MCF 10A (cell line): ENCODE results near the gene ACSL6. TPM values are rescaled to one million over a fixed set of nuclear protein-coding genes. Genes with fewer than 3 reads are reported as not detected.

Source experiments
- BruUV-seq: library from RNA; stranded (reverse); fragments of 400-500 nt; replicated peaks from 2 replicates; lab custom pipeline; 2021; lab: Mats Ljungman, UMichigan
- CTCF ChIA-PET: fragments of 300-600 bp; sonication (Branson Sonifier 250); formaldehyde crosslinking; extraction: SDS; loops from one replicate; lab custom pipeline; 2021; ENCODE audit warnings: antibody characterized with exemption, inconsistent platforms; lab: Yijun Ruan, JAX
- POLR2A ChIA-PET: fragments of 300-600, 350-650 bp; sonication (Branson Sonifier 250); formaldehyde crosslinking; extraction: SDS; loops from one replicate; lab custom pipeline; 2020; ENCODE audit warnings: antibody characterized with exemption, inconsistent platforms; lab: Yijun Ruan, JAX
- DNase-seq: peaks from one replicate; pipeline ENCODE4 v3.0.0-alpha.2; 2018; ENCODE audit not compliant: unreplicated experiment
- H3K27ac Mint-ChIP-seq: one replicate; pipeline ENCODE4 v1.8.0; 2022; ENCODE audit warnings: mild to moderate bottlenecking, low read depth, mixed read lengths; ENCODE audit not compliant: unreplicated experiment
- H3K27me3 Mint-ChIP-seq: one replicate; pipeline ENCODE4 v1.8.0; 2022; ENCODE audit warnings: mixed read lengths; ENCODE audit not compliant: insufficient read depth, unreplicated experiment
- H3K36me3 Mint-ChIP-seq: one replicate; pipeline ENCODE4 v1.8.0; 2022; ENCODE audit warnings: mild to moderate bottlenecking, moderate library complexity, mixed read lengths; ENCODE audit not compliant: insufficient read depth, unreplicated experiment
- H3K4me1 Mint-ChIP-seq: one replicate; pipeline ENCODE4 v1.8.0; 2022; ENCODE audit warnings: mixed read lengths; ENCODE audit not compliant: insufficient read depth, unreplicated experiment
- H3K4me3 Mint-ChIP-seq: one replicate; pipeline ENCODE4 v1.8.0; 2022; ENCODE audit warnings: mild to moderate bottlenecking, moderate library complexity, mixed read lengths; ENCODE audit not compliant: unreplicated experiment
- H3K9me3 Mint-ChIP-seq: one replicate; pipeline ENCODE4 v1.8.0; 2022; ENCODE audit warnings: mixed read lengths; ENCODE audit not compliant: unreplicated experiment
- intact Hi-C: fragments of 100-400 bp; cut with micrococcal nuclease; formaldehyde crosslinking; loops from 2 replicates; pipeline ENCODE4 v1.14.1; 2022
- total RNA-seq: library from RNA; stranded (reverse); gene quantifications from 2 replicates; pipeline ENCODE4 v1.2.3, GENCODE V29; 2022
- TF ChIP-seq, protein P1 (sequence below): fragments of 200-600 bp; IDR thresholded peaks from one replicate; pipeline ENCODE4 v1.8.0; 2022; ENCODE audit warnings: antibody characterized with exemption, mild to moderate bottlenecking; ENCODE audit not compliant: unreplicated experiment

ACSL6 gene
- total RNA-seq, 1 experiment from 2014 or later = not detected

DNA sequence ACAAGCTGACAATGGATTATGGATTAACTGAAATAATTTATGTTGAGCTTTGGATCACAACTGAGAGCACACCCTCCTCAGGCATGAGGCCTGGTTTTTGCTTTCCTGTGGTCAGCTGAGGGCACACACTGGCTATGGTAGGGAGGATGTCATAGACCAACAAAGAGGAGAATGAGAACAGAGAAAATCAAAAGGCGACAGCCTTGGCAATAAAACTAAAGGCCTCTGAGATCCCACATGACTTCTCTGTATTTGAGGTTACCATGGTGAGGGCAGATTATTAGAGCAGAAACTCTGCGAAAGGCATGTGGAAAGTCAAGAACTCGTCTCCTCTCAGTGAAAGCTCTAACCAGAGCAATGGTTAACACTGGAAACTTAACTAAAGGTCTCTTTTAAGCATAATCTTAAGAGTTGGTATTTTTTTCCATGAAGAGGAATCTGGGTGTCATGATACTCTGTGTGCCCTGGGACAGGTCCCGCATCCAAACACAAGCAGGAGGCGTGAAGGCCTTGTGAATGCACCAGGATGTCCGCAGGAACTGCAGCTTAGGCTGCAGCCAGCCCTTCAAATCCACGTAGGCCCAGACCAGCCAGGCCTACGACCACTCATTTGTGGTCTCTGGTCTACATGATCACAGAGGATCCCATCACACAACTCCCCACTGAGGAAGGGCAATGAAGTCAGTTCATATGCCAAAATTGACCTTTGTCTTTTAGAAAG is 53.6 kb downstream of the ACSL6 start:
- CTCF ChIA-PET = interaction anchor here (1.0 kb wide), 1 partner anchor 21 kb away, joined by 3 read pairs; no protein-coding TSS in a partner anchor
- intact Hi-C loops = no loop called here
- TF ChIP-seq, protein P1, sequence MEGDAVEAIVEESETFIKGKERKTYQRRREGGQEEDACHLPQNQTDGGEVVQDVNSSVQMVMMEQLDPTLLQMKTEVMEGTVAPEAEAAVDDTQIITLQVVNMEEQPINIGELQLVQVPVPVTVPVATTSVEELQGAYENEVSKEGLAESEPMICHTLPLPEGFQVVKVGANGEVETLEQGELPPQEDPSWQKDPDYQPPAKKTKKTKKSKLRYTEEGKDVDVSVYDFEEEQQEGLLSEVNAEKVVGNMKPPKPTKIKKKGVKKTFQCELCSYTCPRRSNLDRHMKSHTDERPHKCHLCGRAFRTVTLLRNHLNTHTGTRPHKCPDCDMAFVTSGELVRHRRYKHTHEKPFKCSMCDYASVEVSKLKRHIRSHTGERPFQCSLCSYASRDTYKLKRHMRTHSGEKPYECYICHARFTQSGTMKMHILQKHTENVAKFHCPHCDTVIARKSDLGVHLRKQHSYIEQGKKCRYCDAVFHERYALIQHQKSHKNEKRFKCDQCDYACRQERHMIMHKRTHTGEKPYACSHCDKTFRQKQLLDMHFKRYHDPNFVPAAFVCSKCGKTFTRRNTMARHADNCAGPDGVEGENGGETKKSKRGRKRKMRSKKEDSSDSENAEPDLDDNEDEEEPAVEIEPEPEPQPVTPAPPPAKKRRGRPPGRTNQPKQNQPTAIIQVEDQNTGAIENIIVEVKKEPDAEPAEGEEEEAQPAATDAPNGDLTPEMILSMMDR = no peak
- Mint-ChIP-seq H3K9me3 (peaks cover 8% of the 10 kb centered on the region), H3K27me3 (peaks cover 27% of the 10 kb centered on the region), H3K4me1 (no peaks in the 10 kb centered on the region), H3K27ac (no peak overlapping the region), H3K4me3 (no peak overlapping the region), H3K36me3 (no peaks in the 10 kb centered on the region)
- DNase-seq = no peak
- no TSS peak for BruUV-seq
- POLR2A ChIA-PET = no interaction called here

DNA sequence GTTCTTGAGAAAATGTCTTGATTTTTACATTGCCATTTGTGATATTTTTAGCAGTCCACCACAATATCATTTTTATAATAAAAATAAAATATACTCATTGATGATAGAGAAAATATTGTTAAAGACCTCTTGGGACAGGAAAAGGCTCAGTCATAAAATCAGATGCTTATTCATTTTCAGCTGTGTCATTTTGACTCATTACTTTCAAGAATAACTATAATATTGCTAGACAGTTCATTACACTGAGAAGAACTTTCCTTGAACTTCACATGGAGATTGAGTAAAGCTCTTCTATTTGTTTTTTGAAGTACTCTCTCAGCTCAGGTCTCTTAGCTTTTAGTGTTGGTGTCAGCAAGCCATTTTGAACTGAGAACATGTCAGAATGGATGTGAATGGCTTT is 57.5 kb downstream of the ACSL6 start:
- intact Hi-C loops = no loop called here
- ChIA-PET CTCF (no interaction called here), POLR2A (no interaction called here)
- TF ChIP-seq, protein P1 = no peak
- BruUV-seq = no TSS peak
- peaks cover 38% of the 10 kb centered on the region for H3K27me3 Mint-ChIP-seq
- peaks cover 8% of the 10 kb centered on the region for H3K9me3 Mint-ChIP-seq
- no peaks in the 10 kb centered on the region for H3K4me1 Mint-ChIP-seq
- DNase-seq = no peak
- H3K4me3 Mint-ChIP-seq = no peak overlapping the region
- H3K27ac Mint-ChIP-seq = no peak overlapping the region
- no peaks in the 10 kb centered on the region for H3K36me3 Mint-ChIP-seq

DNA sequence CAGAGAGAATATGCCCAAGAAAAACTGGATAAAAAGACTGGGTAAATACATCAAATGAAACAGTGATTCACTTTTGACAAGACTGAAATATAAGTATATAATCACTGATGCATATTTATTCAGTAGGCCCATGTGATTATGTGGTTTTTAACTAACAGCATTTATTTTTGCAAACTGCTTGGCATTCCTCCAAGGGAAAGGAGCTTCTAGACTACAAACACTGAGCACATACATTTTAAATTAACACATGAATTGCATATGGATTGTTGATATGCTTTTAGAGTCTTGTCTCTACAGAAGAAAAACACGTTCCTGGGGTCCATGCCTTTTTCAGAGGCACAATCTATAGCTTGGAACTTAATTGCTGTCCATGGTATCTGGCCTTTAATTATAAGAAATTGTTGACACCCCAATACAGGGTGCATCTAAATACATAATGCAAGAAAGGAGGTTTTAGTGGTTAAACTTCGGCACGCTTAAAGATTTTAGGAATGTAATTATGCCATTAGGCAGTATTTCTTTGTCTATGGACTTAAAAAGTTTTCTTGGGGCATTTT is 59.1 kb downstream of the ACSL6 start:
- H3K36me3 Mint-ChIP-seq = no peaks in the 10 kb centered on the region
- no peaks in the 10 kb centered on the region for H3K4me1 Mint-ChIP-seq
- no peak overlapping the region for H3K4me3 Mint-ChIP-seq
- BruUV-seq = no TSS peak
- TF ChIP-seq, protein P1 = no peak
- H3K9me3 Mint-ChIP-seq = peaks cover 8% of the 10 kb centered on the region
- peak; percentile 7 for DNase-seq
- intact Hi-C loops = no loop called here
- POLR2A ChIA-PET = interaction anchor here (1.2 kb wide), 1 partner anchor 20 kb away, joined by 4 read pairs; no protein-coding TSS in a partner anchor
- CTCF ChIA-PET = interaction anchor here (0.6 kb wide), 1 partner anchor 18 kb away, joined by 3 read pairs; no protein-coding TSS in a partner anchor
- peaks cover 45% of the 10 kb centered on the region for H3K27me3 Mint-ChIP-seq
- H3K27ac Mint-ChIP-seq = no peak overlapping the region

DNA sequence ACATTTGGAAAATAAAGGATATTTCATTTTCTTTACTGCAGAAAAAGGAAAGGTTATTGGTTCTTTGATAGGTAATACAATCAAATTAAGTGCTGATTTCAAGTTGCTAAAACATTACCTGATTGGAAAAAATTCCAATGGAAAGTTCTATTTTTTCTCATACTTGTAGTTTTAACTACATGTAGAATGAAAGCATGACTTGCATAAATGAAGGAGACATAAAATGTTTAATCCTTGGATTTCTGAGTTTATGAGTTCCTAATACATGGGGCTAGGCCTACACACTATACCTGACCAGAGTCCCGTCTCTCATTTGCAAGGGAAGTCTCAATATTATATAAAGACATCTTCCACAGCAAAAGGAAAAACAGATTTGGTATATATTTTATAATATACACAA is 60.8 kb downstream of the ACSL6 start:
- H3K36me3 Mint-ChIP-seq = no peaks in the 10 kb centered on the region
- no peak overlapping the region for H3K27ac Mint-ChIP-seq
- peaks cover 37% of the 10 kb centered on the region for H3K27me3 Mint-ChIP-seq
- BruUV-seq = no TSS peak
- H3K4me1 Mint-ChIP-seq = no peaks in the 10 kb centered on the region
- CTCF ChIA-PET = no interaction called here
- H3K4me3 Mint-ChIP-seq = no peak overlapping the region
- H3K9me3 Mint-ChIP-seq = peaks cover 8% of the 10 kb centered on the region
- intact Hi-C loops = no loop called here
- POLR2A ChIA-PET = no interaction called here
- DNase-seq = no peak
- TF ChIP-seq, protein P1 = no peak
